NCI-H146 treated with DMSO at 0.1 percent for 48 hours (cell line): Measurements from ENCODE around the gene ZNF521.

Experiments used
- DNase-seq: peaks from one replicate; lab custom pipeline; 2025; ENCODE audit not compliant: unreplicated experiment; lab: John Stamatoyannopoulos, UW

The ZNF521 gene

GRCh38 chr18:25086876-25087275 is 265.1 kb downstream of the ZNF521 start:
- DNase-seq: no peak

GRCh38 chr18:25081001-25081400 is 271.0 kb downstream of the ZNF521 start:
- no peak for DNase-seq

GRCh38 chr18:25080211-25080610 is 271.8 kb downstream of the ZNF521 start:
- no peak for DNase-seq

GRCh38 chr18:25077944-25078723 is 273.8 kb downstream of the ZNF521 start:
- no peak for DNase-seq

GRCh38 chr18:25077038-25077943 is 274.7 kb downstream of the ZNF521 start:
- DNase-seq: no peak

- no peak for DNase-seq
These were observed 276.2 kb downstream of the ZNF521 start for GRCh38 chr18:25075783-25076182.

GRCh38 chr18:25075331-25075730 is 276.6 kb downstream of the ZNF521 start:
- DNase-seq: no peak

GRCh38 chr18:25074925-25075324 is 277.0 kb downstream of the ZNF521 start:
- no peak for DNase-seq

GRCh38 chr18:25072205-25072604 is 279.8 kb downstream of the ZNF521 start:
- no peak for DNase-seq

- no peak for DNase-seq
These were observed 284.5 kb downstream of the ZNF521 start for GRCh38 chr18:25067275-25068025.

GRCh38 chr18:25066516-25066915 is 285.4 kb downstream of the ZNF521 start:
- no peak for DNase-seq

- DNase-seq: no peak
These were observed 289.2 kb downstream of the ZNF521 start for GRCh38 chr18:25062720-25063119.

- no peak for DNase-seq
These were observed 290.6 kb downstream of the ZNF521 start for GRCh38 chr18:25061395-25061794.

GRCh38 chr18:25058521-25058920 is 293.4 kb downstream of the ZNF521 start:
- DNase-seq: no peak

- DNase-seq: no peak
These were observed 294.4 kb downstream of the ZNF521 start for GRCh38 chr18:25057491-25058050.

GRCh38 chr18:25056429-25056828 is 295.5 kb downstream of the ZNF521 start:
- DNase-seq: no peak

- DNase-seq: no peak
These were observed 296.9 kb downstream of the ZNF521 start for GRCh38 chr18:25055076-25055475.

GRCh38 chr18:25053466-25053865 is 298.5 kb downstream of the ZNF521 start:
- DNase-seq: no peak

GRCh38 chr18:25052511-25052921 is 299.4 kb downstream of the ZNF521 start:
- no peak for DNase-seq

- no peak for DNase-seq
These were observed 301.4 kb downstream of the ZNF521 start for GRCh38 chr18:25050605-25051004.

GRCh38 chr18:25047983-25048382 is 304.0 kb downstream of the ZNF521 start:
- DNase-seq: no peak
